GM12874 (cell line): ENCODE results near the gene APLP2.

Experiments used
- CTCF ChIP-seq: IDR thresholded peaks from 2 replicates; pipeline ENCODE4 v1.5.1; 2011; ENCODE audit warnings: low read depth, mild to moderate bottlenecking, control low read depth, low read length, moderate library complexity; ENCODE audit not compliant: insufficient read depth

Gene APLP2

GRCh38 chr11:130151196-130151595, 81.5 kb downstream of the APLP2 start:
- TF ChIP-seq CTCF: no peak

- TF ChIP-seq CTCF: no peak
These were observed 86.7 kb downstream of the APLP2 start for GRCh38 chr11:130156108-130157022.

- TF ChIP-seq CTCF: no peak
These were observed 87.4 kb downstream of the APLP2 start for GRCh38 chr11:130157101-130157500.

- TF ChIP-seq CTCF: no peak
These were observed 88.1 kb downstream of the APLP2 start for GRCh38 chr11:130157840-130158239.

- TF ChIP-seq CTCF: no peak
These were observed 89.4 kb downstream of the APLP2 start for GRCh38 chr11:130159139-130159538.

GRCh38 chr11:130159657-130160497, 90.2 kb downstream of the APLP2 start, which contains the start of gene ST14:
Gene ST14, plus strand, starts transcription at chr11:130159782. Its CDS starts 198 bp downstream, at chr11:130159980.
- TF ChIP-seq CTCF: no peak

GRCh38 chr11:130160498-130161155, 90.9 kb downstream of the APLP2 start:
- TF ChIP-seq CTCF: no peak
